Measurements from ENCODE around the gene EEF1G. TPM values are rescaled to one million over a fixed set of nuclear protein-coding genes. Genes with fewer than 3 reads are reported as not detected.

The EEF1G gene
- total and polyA plus RNA-seq, 2 of the 13 experiments (the other 11 are each of a cell fraction or from before 2014, with no cell fraction given): 1,787 to 2,144 TPM

GRCh38 chr11:62601122-62601371 lies 27.4 kb upstream of the EEF1G start (continued):
- TF ChIP-seq ZBTB39 (CRISPR knock-in tag; IDR thresholded peaks at IDR 0.05) (no peak), THAP11 (CRISPR knock-in tag; IDR thresholded peaks at IDR 0.05) (no peak), ZNF776 (CRISPR knock-in tag; IDR thresholded peaks at IDR 0.05) (no peak), ZNF646 (CRISPR knock-in tag; IDR thresholded peaks at IDR 0.05) (no peak), ZFAT (CRISPR knock-in tag; conservative IDR thresholded peaks at IDR 0.05) (0 out of 2 replicates have a peak, but pooled peaks have one; percentile 44), MAX (IDR thresholded peaks at IDR 0.05) (peak; percentile 90), THAP8 (CRISPR knock-in tag; IDR thresholded peaks at IDR 0.05; ENCODE audit: borderline replicate concordance) (peak; percentile 66; the same call in 1 of the 2 replicates), SRSF9 (IDR thresholded peaks at IDR 0.05; ENCODE audit: borderline replicate concordance, insufficient read depth, low read depth, low read length, poor library complexity, severe bottlenecking) (no peak), MIXL1 (CRISPR knock-in tag; IDR thresholded peaks at IDR 0.05) (no peak), ZNF83 (CRISPR knock-in tag; IDR thresholded peaks at IDR 0.05; ENCODE audit: borderline replicate concordance) (0 out of 2 replicates have a peak, but pooled peaks have one; percentile 40), E2F2 (CRISPR knock-in tag; IDR thresholded peaks at IDR 0.05; ENCODE audit: borderline replicate concordance) (no peak), RAD21 (CRISPR knock-in tag; IDR thresholded peaks at IDR 0.05) (0 out of 2 replicates have a peak, but pooled peaks have one; percentile 3), GPN1 (CRISPR knock-in tag; IDR thresholded peaks at IDR 0.05; ENCODE audit: borderline replicate concordance) (no peak), ZNF557 (CRISPR knock-in tag; IDR thresholded peaks at IDR 0.05) (no peak), ZNF460 (CRISPR knock-in tag; IDR thresholded peaks at IDR 0.05; ENCODE audit: borderline replicate concordance) (no peak)

Data from HepG2 (cell line).